NK-92 (cell line): ENCODE data around the gene ZNF358.

Experiments used
- DNase-seq: peaks from one replicate; lab custom pipeline; 2025; ENCODE audit not compliant: unreplicated experiment; lab: John Stamatoyannopoulos, UW

ZNF358 gene

GRCh38 chr19:7515645-7516151 lies at the start of gene ZNF358:
Gene ZNF358, plus strand, starts transcription at chr19:7516103. Its CDS starts 3,140 bp downstream, at chr19:7519243.
- no peak for DNase-seq

DNA sequence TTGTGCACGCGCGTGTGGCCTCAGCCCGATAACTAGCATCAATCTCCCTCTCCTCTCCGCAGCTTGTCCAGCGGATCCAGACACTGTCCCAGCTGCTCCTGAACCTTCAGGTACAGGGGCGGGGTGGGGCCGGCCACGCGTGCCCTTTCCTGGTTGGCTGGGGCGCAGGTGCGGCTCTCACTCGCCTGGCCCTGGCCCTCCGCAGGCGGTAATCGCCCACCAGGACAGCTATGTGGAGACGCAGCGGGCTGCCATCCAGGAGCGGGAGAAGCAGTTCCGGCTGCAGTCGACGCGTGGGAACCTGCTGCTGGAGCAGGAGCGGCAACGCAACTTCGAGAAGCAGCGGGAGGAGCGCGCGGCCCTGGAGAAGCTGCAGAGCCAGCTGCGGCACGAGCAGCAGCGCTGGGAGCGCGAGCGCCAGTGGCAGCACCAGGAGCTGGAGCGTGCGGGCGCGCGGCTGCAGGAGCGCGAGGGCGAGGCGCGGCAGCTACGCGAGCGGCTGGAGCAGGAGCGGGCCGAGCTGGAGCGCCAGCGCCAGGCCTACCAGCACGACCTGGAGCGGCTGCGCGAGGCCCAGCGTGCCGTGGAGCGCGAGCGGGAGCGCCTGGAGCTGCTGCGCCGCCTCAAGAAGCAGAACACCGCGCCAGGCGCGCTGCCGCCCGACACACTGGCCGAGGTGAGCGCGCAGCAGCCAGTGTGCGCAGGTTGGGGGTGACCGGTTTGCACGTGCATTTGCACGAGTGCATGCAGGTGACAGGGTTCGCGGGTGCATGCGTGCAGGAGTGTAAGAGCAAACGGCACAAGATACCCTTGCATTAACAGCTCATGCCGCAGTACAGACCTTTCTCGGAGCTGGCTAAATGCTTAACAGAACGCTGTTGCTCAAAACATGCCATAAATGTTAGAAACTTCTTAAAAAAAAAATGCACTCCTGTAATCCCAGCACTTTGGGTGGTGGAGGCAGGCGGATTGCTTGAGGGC lies 48.6 kb upstream of the ZNF358 start:
- no peak for DNase-seq

GRCh38 chr19:7468840-7469239 lies 47.1 kb upstream of the ZNF358 start:
- no peak for DNase-seq

- DNase-seq = no peak
Observed at GRCh38 chr19:7469669-7470285, 46.1 kb upstream of the ZNF358 start.

DNA sequence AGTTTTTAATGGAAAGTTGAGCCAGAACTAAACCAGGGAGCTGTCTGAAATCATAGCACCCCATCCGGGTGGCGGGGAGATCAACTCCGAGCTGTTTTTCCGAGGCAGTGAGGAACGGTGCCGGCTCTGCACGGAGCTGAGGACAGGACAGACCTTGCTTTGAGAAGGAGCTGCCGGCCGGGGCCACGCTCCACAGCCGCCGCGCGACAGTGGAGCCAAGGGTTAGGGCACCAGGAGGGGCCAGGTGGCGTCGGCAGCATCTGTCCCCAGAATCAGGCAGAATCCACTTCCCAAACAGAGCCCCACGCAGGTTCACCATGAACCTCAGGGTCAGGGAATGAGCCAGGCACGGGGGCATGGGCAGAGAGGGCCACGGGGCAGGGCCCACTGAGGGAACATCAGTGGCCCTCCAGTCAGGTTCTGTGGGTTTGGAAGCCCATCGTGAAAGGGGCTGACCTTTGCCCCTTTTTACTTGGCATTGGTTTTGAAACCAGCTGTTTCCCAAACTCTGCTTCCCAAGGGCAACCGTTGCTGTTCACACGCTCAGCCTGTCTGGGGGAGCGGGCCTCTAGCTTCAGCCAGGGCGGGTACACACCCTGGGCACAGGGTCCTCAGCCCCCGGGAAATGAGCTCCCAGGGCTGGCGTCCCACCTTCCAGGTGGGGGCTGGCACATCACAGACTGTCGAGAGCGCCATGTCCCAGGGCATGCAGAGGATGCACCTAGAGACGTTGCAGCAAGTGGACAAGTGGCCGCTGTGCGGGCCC lies 45.2 kb upstream of the ZNF358 start:
- DNase-seq = no peak

- no peak for DNase-seq
Observed at GRCh38 chr19:7471696-7472615, 43.9 kb upstream of the ZNF358 start.

DNA sequence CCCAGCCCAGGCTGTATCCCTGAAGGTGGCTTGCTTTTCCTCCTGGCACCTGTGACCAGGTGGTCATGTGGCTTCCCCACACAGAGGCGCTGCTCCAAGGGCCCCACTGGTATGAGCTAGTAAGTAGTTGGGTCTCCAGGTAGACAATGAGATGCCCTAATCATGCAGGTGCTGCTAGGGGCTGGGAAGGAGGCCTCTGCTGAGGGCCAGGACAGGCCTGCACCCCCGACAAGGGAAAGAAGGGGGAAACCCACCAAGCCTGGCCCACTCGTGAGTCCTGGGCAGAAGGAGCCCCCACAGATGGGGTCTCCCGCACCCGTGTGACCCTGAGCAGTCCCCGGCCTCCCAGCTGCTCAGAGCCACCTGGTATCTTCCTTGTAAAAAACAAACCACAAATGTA lies 40.2 kb upstream of the ZNF358 start:
- no peak for DNase-seq

- no peak for DNase-seq
Observed at GRCh38 chr19:7476241-7476640, 39.7 kb upstream of the ZNF358 start.

- no peak for DNase-seq
Observed at GRCh38 chr19:7476777-7477494, 39.0 kb upstream of the ZNF358 start.

DNA sequence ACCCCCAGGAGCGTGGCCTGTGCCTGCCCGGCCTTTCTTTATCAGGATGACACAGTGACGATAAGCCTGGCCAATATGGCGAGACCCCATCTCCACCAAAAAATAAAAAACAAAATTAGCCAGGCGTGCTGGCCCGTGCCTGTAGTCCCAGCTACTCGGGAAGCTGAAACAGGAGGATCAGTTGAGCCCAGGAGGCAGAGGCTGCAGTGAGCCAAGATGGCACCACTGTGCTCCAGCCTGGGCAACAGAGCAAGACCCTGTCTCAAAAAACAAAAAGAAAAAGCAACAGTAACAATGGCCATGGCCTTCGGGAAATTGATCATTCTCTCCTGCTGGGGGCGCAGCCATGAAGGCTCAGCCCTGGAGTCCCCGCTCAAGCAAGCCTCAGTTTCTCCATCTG lies 38.1 kb upstream of the ZNF358 start:
- DNase-seq = no peak

DNA sequence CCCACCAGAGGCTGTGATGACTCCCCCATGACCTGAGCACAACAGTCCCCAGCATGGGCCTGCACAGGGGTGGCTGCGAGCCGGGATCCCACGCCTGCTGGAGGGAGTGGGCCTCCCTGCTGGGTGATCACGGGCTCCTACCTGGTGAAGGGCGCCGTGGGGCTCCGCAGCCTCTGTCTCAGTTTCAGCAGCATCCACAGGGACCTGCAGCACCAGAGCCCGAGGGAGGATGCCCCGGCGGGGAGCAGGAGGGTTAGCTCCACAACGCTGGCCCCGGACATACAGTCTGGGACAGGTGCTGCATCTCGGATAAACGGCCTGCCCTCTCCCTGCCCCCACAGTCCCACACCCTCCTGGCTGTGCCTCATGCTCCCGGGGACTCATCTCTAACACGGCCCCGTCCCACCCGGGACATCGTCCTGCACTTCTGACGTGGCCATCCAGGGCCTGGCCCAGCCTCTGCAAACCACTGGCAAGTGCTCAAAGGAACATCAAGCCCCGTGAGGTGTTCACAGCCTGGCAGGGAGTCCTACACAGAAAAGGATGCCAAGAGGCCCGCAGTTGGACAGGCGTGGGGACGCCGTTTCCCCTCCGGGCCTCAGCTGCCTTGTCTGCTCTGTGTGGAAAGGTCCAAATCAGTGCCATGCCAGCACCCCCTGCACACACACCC lies 37.6 kb upstream of the ZNF358 start:
- DNase-seq = no peak

- no peak for DNase-seq
Observed at GRCh38 chr19:7478843-7479227, 37.1 kb upstream of the ZNF358 start.

DNA sequence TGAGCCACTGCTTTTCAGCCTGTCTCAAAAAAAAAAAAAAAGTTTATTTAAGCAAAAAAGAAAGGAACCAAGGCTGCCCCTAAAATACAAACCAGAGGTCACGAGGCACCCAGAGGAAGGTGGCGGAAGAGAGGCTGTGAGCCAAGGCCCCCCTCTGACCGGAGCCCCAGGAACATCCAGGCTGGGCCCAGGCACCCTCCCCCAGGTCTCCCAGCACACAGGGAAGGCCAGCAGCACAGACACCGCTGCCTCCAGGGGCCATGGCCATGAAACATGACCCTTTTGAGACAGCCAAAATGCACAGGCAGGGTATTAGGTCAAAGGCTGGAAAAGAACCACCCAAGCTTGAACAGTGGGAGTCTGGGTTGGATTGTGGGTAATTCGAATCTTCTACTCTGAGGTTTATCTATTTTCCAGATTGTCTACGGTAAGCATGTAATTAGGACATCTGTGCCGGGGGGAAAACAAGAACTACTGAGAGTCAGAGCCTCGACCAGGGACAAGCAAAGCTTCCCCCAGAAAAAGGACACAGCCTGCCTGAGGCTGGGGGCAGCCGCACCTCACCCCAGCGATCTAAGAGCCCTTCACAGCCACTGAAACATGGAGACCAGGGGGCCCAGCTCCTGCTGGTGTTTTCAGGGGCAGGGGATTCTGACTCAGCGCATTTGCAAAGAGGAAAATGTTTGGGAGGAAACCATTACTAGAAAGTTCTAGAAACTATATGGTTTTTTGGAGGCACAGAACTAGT lies 35.5 kb upstream of the ZNF358 start:
- DNase-seq = no peak

DNA sequence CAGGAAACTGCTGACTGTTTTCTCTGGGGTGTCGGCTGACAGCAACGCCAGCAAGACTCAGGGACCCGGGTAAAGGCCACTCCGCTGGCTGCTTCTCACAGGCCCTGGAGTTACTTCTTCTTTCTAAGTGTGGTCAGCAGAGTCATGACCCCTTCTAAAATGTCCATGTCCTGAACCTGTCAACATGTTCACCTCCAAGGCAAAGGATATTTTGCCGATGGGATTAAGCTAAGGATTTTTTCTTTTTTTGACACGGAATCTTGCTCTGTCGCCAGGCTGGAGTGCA lies 35.0 kb upstream of the ZNF358 start:
- DNase-seq = no peak

GRCh38 chr19:7482584-7483439 lies 33.1 kb upstream of the ZNF358 start:
- no peak for DNase-seq

DNA sequence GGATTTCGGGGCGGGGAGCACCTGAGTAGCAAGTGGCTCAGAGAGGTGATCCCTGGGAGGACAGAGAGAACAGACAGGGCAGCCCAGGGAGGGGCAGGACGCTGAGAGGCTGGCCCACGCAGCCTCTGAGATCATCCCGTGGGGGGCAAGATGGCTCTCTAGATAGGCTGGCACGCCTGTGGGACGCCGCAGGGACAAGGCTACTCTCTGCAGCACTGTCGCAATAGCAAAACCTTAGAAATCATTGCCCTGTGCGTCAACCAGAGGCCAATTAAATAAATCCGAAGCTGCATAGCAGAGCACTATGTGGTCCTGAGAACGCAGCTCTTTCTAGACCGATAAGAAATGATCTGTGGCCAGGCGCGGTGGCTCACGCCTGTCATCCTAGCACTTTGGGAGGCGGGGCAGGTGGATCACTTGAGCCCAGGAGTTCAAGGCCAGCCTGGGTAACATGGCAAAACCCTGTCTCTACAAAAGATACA lies 32.1 kb upstream of the ZNF358 start:
- no peak for DNase-seq

DNA sequence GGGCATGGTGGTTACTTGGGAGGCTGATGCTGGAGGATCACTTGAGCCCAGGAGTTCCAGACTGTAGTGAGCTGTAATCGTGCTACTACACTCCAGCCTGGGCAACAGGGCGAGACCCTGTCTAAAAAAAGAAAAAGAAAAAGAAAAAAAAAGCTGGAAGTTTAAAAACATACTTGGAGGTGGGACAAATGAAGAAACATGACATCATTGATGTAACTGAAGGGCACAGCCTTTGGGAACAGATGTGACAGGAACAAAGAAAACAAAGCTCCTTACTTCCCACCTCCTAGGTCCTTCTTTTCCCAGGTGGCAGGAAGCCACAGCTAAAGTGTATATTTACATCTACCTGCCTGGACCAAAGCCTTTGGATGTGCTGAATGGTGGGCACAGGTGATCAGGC lies 29.0 kb upstream of the ZNF358 start:
- DNase-seq = no peak
